ENCODE measurements around the gene ARL4A.
"Not testable (repeated sequence)": the region's sequence is repeated elsewhere in the genome, so short reads cannot be mapped to it uniquely, and the experiment has no call there.

The ARL4A gene

GRCh38 chr7:12687718-12688171 lies 312 bp downstream of the ARL4A start:
- DNase-seq (ENCODE audit: low spot score): no peak
- TF ChIP-seq CTCF (IDR thresholded peaks at IDR 0.05; ENCODE audit: poor library complexity, severe bottlenecking): no peak
- H3K27me3 ChIP-seq (ENCODE audit: insufficient read depth, poor library complexity, severe bottlenecking): no peaks in the 10 kb centered on the region
- H3K4me3 ChIP-seq (ENCODE audit: severe bottlenecking): peak overlapping the region; percentile 55
- ATAC-seq (ENCODE audit: low read depth): peak; percentile 1; the same call in 2 of the 3 replicates
- H3K9me3 ChIP-seq (ENCODE audit: severe bottlenecking): no peaks in the 10 kb centered on the region
- peaks cover 4% of the 10 kb centered on the region for H3K4me1 ChIP-seq (ENCODE audit: insufficient read depth, poor library complexity, severe bottlenecking)
- H3K27ac ChIP-seq (ENCODE audit: poor library complexity, severe bottlenecking): peak overlapping the region; percentile 76
- peaks cover 14% of the 10 kb centered on the region for H3K36me3 ChIP-seq (ENCODE audit: low read depth)

GRCh38 chr7:12688485-12689170 lies 1.2 kb downstream of the ARL4A start:
- DNase-seq (ENCODE audit: low spot score); H3K9me3 ChIP-seq (ENCODE audit: severe bottlenecking); ATAC-seq (ENCODE audit: low read depth); H3K27me3 ChIP-seq (ENCODE audit: insufficient read depth, poor library complexity, severe bottlenecking); H3K4me1 ChIP-seq (ENCODE audit: insufficient read depth, poor library complexity, severe bottlenecking): not testable (repeated sequence)
- Histone ChIP-seq H3K4me3 (ENCODE audit: severe bottlenecking) (peak overlapping the region; percentile 55), H3K27ac (ENCODE audit: poor library complexity, severe bottlenecking) (peak overlapping the region; percentile 76), H3K36me3 (ENCODE audit: low read depth) (peaks cover 14% of the 10 kb centered on the region)

DNA sequence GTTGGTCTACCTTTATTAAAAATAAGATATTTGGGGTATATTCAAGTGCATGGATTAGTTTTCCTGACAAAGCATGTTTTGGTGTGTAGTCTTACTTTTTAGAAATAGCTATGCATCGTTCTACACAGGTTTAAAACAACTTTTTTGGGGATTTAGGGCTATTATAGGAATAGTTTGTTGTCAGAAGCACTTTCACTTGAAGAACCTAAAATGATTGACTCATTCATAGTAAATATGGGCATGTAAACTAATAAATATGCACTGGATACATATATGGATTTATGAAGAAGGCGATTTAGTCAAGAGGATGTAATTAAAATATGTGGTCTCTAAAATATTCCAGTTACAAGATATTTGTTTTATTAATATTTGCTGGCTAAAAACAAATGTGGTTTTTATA lies 2.0 kb downstream of the ARL4A start:
- Histone ChIP-seq H3K36me3 (ENCODE audit: low read depth) (peaks cover 14% of the 10 kb centered on the region), H3K27me3 (ENCODE audit: insufficient read depth, poor library complexity, severe bottlenecking) (no peaks in the 10 kb centered on the region), H3K4me1 (ENCODE audit: insufficient read depth, poor library complexity, severe bottlenecking) (peaks cover 4% of the 10 kb centered on the region), H3K27ac (ENCODE audit: poor library complexity, severe bottlenecking) (no peak overlapping the region), H3K9me3 (ENCODE audit: severe bottlenecking) (no peaks in the 10 kb centered on the region), H3K4me3 (ENCODE audit: severe bottlenecking) (peak overlapping the region; percentile 55)
- TF ChIP-seq CTCF (IDR thresholded peaks at IDR 0.05; ENCODE audit: poor library complexity, severe bottlenecking): no peak
- ATAC-seq (ENCODE audit: low read depth) (no peak), DNase-seq (ENCODE audit: low spot score) (no peak)

DNA sequence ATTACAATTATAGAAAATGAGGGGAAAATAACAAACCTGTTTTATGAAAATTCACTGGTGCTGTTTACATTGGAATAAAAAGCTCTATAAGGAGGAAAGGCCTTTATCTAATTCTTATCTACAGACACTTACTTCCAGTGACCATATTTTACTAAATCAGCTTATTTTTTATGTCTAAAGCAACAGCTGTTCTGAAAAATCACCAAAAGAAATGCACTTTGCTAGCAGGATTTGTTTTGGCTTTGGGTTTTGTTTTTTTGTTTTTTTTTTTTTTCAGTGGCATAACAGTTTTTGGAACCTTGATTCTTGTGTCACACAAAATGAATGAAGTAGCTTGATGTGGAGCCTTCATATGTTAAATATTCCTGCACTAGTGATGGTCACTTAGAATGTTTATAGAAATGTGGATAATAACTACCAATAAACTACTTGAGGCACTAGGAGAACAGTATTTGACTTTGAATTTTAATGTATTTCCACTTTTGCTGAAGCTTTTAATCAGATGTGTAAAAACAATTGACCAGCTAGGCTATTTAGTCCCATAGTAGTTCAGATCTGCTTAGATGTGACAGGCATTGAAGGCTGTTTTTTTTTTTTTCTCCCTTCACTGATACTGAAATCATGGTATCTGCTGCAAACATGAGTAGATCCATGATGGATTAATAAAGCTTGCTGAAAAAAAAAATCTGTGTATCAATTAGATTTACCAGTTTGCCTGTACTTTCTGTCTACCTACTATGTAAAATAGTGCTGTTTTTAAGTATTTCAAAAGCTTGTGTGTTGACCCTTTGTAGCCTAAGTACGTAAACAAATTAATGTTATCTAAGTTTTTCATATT lies 2.8 kb downstream of the ARL4A start:
- DNase-seq (ENCODE audit: low spot score) (no peak), ATAC-seq (ENCODE audit: low read depth) (no peak)
- Histone ChIP-seq H3K9me3 (ENCODE audit: severe bottlenecking) (no peaks in the 10 kb centered on the region), H3K36me3 (ENCODE audit: low read depth) (peaks cover 14% of the 10 kb centered on the region), H3K27me3 (ENCODE audit: insufficient read depth, poor library complexity, severe bottlenecking) (no peaks in the 10 kb centered on the region), H3K4me1 (ENCODE audit: insufficient read depth, poor library complexity, severe bottlenecking) (peaks cover 4% of the 10 kb centered on the region), H3K4me3 (ENCODE audit: severe bottlenecking) (peak overlapping the region; percentile 55), H3K27ac (ENCODE audit: poor library complexity, severe bottlenecking) (no peak overlapping the region)
- TF ChIP-seq CTCF (IDR thresholded peaks at IDR 0.05; ENCODE audit: poor library complexity, severe bottlenecking): no peak

GRCh38 chr7:12691388-12691787 lies 4.0 kb downstream of the ARL4A start:
- ATAC-seq (ENCODE audit: low read depth): not testable (repeated sequence)

More at GRCh38 chr7:12691388-12691787, 4.0 kb downstream of the ARL4A start:
- H3K27me3 ChIP-seq (ENCODE audit: insufficient read depth, poor library complexity, severe bottlenecking); DNase-seq (ENCODE audit: low spot score); H3K4me3 ChIP-seq (ENCODE audit: severe bottlenecking); H3K9me3 ChIP-seq (ENCODE audit: severe bottlenecking); H3K27ac ChIP-seq (ENCODE audit: poor library complexity, severe bottlenecking): not testable (repeated sequence)
- Histone ChIP-seq H3K36me3 (ENCODE audit: low read depth) (peaks cover 14% of the 10 kb centered on the region), H3K4me1 (ENCODE audit: insufficient read depth, poor library complexity, severe bottlenecking) (peaks cover 15% of the 10 kb centered on the region)

Measured in RWPE2 (cell line).